ENCODE data around the gene AGRN.
"Not testable (repeated sequence)": the region's sequence is repeated elsewhere in the genome, so short reads cannot be mapped to it uniquely, and the experiment has no call there.

Gene AGRN

DNA sequence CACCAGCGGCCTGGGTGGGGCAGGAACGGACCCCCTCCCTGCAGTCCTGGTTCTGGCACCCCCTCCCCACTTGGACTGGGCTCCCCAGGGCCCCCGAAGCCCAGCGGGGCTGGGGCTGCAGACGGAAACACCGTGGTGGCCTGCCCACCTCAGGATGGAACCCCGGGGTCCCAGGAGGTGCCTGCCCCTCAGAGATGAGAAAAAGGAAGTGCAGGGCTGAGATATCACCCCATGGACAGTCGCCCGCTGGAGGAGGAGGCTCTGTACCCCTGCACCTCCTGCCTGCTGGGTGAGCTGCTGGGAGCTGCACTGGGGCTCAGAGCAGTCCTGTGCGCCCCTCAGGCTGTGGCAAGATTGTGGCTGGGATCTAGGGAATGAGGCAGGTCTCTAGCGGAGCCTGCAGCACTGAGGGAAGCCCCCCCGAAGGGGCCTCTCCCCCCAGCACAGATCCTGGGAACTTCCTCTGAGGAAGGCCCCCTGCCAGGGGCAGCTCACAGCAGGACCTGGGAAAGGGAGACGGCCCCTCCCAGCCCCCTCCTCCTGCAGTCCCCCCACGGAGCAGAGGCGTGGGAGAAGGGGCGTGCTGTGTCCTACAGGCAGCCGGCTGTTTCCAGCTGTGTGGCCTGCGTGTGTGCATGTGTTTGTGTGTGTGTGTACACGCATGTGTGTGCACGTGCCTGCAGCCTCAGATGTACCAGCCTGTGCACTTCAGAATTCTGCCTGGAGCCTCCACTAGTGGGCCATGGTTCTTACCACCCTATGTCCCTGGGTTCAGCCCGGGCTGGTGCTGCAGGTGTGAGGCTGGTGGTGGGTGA is 6.9 kb downstream of the AGRN start:
- Histone ChIP-seq H3K9ac (ENCODE audit: low read depth, low read length) (no peak overlapping the region), H3K4me1 (ENCODE audit: insufficient read depth, low read length) (peaks cover 50% of the 10 kb centered on the region), H3K36me3 (ENCODE audit: insufficient read depth, low read length) (no peaks in the 10 kb centered on the region), H3K9me3 (ENCODE audit: control insufficient read depth, insufficient read depth, low read length) (no peaks in the 10 kb centered on the region)

DNA sequence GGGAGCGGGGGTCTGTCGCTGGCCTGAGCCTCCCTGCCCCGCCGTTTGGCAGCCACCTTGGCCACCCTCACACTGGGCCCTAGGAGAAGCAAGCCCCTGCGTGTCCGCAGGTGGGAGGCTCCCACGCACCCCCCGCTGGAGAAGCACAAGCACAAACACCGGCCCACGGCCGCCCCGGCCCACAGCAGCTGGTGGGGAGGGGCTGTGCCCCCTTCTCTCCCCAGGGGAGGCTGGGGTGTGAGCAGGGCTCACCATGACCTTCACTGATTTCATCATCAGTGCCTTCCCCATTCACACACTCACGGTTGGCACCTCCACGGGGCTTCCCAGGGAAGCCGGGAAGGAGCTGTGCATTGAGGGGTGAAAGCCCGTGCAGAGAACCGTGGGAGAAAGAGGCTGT is 7.9 kb downstream of the AGRN start:
- Histone ChIP-seq H3K4me1 (ENCODE audit: insufficient read depth, low read length) (peaks cover 47% of the 10 kb centered on the region), H3K36me3 (ENCODE audit: insufficient read depth, low read length) (no peaks in the 10 kb centered on the region), H3K9me3 (ENCODE audit: control insufficient read depth, insufficient read depth, low read length) (no peaks in the 10 kb centered on the region), H3K9ac (ENCODE audit: low read depth, low read length) (no peak overlapping the region)

DNA sequence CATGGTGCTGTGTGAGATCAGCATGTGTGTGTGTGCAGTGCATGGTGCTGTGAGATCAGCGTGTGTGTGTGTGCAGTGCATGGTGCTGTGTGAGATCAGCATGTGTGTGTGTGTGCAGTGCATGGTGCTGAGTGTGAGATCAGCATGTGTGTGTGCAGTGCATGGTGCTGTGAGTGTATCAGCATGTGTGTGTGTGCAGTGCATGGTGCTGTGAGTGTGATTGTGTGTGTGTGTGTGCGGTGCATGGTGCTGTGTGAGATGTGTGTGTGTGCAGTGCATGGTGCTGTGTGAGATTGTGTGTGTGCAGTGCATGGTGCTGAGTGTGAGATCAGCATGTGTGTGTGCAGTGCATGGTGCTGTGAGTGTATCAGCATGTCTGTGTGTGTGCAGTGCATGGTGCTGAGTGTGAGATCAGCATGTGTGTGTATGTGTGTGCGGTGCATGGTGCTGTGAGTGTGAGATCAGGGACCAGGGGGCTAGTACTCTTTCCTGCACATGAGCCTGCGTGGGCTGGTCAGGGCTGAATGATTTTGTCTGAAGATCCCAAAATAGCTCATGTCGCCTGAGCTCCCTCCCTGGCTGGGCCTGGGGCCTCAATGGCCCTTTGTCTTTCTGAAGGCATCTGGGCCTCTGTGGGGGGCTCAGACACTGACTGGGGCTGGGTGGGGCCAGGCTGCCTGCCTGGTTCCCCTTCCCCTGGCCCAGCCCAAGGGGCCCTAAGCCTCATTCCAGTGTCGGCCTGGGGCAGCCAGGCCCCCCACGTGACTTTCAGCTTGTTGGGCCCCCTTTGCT is 11.1 kb downstream of the AGRN start:
- H3K36me3 ChIP-seq (ENCODE audit: insufficient read depth, low read length); H3K9me3 ChIP-seq (ENCODE audit: control insufficient read depth, insufficient read depth, low read length); H3K9ac ChIP-seq (ENCODE audit: low read depth, low read length): not testable (repeated sequence)
- H3K4me1 ChIP-seq (ENCODE audit: insufficient read depth, low read length): peaks cover 20% of the 10 kb centered on the region

DNA sequence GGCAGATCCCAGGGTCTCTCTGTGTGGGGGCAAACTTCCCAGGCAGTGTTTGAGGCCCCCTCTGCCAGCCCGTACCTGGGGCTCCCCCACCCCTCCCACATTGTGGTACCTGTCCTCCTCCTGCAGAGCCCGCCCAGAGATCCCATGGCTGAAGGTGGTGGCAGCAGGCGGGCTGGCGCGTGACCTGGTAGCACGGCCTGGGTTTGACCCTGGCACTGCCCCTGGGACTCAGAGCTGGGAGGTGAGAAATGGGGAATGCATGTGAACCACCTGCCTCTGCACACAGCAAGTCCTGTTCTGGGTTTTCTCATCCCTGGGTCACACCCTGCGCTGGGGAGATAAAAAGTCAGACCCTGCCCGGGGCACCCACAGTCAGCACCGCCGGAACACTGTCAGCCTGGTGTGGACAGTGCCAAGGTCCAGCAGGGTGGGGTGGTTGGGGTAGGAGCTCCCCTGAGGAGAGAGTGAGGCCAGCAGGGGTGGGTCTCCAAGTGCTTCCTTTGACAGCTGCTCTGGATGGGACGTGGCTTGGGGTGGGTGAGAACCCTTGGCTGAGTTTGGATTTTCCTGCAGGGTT is 11.8 kb downstream of the AGRN start:
- no peaks in the 10 kb centered on the region for H3K36me3 ChIP-seq (ENCODE audit: insufficient read depth, low read length)
- H3K4me1 ChIP-seq (ENCODE audit: insufficient read depth, low read length): peaks cover 13% of the 10 kb centered on the region
- no peaks in the 10 kb centered on the region for H3K9me3 ChIP-seq (ENCODE audit: control insufficient read depth, insufficient read depth, low read length)
- H3K9ac ChIP-seq (ENCODE audit: low read depth, low read length): no peak overlapping the region

DNA sequence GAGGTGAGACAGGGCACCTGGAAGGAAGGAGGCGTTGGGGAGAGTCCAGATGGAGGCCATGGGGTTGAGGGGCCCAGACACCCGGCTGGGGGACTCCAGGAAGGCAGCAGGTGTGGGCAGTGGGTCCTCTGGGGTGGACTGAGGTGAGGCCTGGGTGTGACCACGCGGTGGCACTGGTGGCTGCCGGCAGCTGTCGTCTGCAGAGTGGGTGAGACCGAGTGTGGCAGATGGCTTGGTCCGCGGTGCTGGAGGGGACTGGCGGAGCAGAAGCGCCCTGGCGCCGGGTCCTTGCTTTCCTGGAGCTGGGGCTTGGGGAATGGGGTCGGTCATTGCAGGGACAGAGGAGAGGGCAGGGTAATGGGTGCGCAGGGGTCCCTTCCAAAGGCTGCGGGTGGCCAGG is 12.5 kb downstream of the AGRN start:
- Histone ChIP-seq H3K4me1 (ENCODE audit: insufficient read depth, low read length) (peaks cover 12% of the 10 kb centered on the region), H3K36me3 (ENCODE audit: insufficient read depth, low read length) (no peaks in the 10 kb centered on the region), H3K9me3 (ENCODE audit: control insufficient read depth, insufficient read depth, low read length) (no peaks in the 10 kb centered on the region), H3K9ac (ENCODE audit: low read depth, low read length) (peak overlapping the region; percentile 37; the same call in 1 of the 2 replicates)

DNA sequence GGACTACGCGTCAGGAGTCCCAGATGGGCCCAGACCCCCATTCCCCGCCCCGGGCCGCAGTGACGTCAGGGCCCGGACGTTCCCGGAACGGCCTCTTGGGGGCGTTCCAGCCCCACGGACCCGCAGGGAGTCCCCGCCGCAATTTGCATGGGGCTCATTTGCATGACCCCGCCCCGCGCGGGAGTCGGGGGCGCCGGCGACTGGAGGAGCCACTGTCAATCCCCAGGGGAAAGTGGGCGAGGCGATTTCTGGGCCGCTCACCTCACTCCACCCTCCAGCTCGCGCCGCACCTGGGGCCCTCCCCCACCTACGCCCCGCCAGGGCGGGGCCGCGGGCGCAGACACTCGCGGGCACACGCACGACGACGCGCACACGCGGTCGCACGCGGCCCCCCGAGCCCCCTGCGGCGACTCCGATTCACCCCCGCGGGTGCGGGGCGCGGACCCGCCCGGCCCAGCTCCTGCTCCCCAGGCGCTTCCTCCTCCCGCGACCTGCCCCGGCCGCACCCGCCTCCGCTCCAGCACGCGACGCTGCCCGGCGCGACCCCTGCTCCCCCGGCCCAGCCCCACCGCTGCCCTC is 13.2 kb downstream of the AGRN start:
- Histone ChIP-seq H3K36me3 (ENCODE audit: insufficient read depth, low read length) (no peaks in the 10 kb centered on the region), H3K9ac (ENCODE audit: low read depth, low read length) (peak overlapping the region; percentile 63), H3K4me1 (ENCODE audit: insufficient read depth, low read length) (peaks cover 12% of the 10 kb centered on the region), H3K9me3 (ENCODE audit: control insufficient read depth, insufficient read depth, low read length) (no peaks in the 10 kb centered on the region)

DNA sequence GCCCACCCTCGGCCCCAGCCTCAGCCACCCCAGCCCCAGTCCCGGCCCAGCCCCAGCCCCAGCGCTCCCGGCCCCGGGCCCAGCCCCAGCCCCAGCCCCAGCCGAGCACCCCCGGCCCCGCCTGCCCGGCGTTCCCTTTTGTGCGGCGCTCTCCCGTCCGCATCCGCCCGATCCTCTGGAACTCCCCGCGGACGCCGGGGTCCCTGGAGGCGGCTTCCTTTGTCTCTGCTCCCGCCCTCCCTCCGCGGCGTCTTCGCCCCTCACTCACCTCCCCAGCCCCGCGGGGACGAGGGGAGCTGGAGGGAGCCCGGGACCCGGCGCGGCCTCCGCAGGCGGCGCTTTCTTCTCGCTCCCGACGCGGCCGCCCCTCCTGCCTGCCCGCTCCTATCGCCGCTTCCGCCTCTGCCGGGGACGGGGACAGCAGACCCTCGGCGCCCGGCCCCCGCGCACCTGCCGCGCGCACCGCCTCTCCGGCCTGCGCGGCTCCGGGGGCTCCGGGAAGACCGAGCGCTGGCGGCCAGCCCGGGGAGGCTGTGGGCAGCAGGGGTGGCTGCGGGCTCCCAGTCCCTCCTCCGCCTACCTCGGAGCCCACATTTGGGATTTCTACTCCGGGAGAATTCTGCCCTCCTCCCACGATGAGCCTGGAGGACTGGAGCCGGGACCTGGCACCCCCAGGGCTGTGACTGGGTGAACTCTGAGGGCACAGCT is 14.0 kb downstream of the AGRN start:
- peak overlapping the region; percentile 49 for H3K9ac ChIP-seq (ENCODE audit: low read depth, low read length)
- H3K9me3 ChIP-seq (ENCODE audit: control insufficient read depth, insufficient read depth, low read length): no peaks in the 10 kb centered on the region
- H3K4me1 ChIP-seq (ENCODE audit: insufficient read depth, low read length): peaks cover 12% of the 10 kb centered on the region
- no peaks in the 10 kb centered on the region for H3K36me3 ChIP-seq (ENCODE audit: insufficient read depth, low read length)

DNA sequence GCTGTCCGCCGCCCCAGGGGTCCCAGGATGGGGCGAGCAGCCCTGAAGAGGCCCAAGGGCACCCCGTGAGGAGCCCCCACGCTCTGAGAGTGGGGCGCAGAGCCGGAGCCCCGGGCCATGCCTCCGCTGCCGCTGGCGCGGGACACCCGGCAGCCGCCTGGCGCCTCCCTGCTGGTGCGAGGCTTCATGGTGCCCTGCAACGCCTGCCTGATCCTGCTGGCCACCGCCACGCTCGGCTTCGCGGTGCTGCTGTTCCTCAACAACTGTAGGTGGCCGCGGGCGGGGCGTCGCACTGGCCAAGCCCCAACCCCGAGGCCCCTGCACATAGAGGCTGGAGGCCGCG is 14.5 kb downstream of the AGRN start:
- Histone ChIP-seq H3K9ac (ENCODE audit: low read depth, low read length) (peak overlapping the region; percentile 49; the same call in 1 of the 2 replicates), H3K9me3 (ENCODE audit: control insufficient read depth, insufficient read depth, low read length) (no peaks in the 10 kb centered on the region), H3K36me3 (ENCODE audit: insufficient read depth, low read length) (no peaks in the 10 kb centered on the region), H3K4me1 (ENCODE audit: insufficient read depth, low read length) (peaks cover 12% of the 10 kb centered on the region)

DNA sequence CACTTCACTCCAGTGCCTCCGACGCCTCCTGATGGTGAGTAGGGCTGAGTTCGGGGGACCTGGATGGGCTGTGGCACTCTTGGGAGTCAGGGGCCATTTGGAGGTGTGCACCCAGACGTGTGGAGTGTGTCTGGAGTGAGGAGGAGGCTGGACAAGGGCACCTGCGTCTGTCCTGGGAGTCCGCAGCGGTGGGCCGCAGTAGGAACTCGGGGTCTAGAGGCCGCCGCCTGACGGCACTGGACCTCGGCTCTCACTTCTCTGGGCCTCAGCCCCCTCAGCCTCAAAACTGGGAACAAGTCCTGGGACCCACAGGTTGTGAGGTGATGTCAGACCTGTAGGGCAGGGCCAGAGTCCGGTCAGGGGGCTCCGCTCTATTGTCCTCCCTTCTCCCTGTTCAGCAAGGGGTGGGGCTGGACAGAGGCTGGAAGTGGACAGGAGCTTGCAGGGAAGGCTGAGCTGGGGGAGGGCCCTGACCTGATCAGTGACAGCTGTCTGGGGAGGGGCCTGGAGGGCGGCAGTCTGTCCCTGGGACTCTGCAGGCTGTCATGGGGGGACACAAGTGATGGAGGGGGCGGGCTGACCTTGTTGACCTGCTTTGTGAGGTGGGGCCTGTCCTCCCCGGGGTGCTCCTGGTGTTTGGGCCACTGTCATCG is 15.5 kb downstream of the AGRN start:
- Histone ChIP-seq H3K4me1 (ENCODE audit: insufficient read depth, low read length) (peaks cover 12% of the 10 kb centered on the region), H3K9me3 (ENCODE audit: control insufficient read depth, insufficient read depth, low read length) (no peaks in the 10 kb centered on the region), H3K36me3 (ENCODE audit: insufficient read depth, low read length) (no peaks in the 10 kb centered on the region), H3K9ac (ENCODE audit: low read depth, low read length) (no peak overlapping the region)

DNA sequence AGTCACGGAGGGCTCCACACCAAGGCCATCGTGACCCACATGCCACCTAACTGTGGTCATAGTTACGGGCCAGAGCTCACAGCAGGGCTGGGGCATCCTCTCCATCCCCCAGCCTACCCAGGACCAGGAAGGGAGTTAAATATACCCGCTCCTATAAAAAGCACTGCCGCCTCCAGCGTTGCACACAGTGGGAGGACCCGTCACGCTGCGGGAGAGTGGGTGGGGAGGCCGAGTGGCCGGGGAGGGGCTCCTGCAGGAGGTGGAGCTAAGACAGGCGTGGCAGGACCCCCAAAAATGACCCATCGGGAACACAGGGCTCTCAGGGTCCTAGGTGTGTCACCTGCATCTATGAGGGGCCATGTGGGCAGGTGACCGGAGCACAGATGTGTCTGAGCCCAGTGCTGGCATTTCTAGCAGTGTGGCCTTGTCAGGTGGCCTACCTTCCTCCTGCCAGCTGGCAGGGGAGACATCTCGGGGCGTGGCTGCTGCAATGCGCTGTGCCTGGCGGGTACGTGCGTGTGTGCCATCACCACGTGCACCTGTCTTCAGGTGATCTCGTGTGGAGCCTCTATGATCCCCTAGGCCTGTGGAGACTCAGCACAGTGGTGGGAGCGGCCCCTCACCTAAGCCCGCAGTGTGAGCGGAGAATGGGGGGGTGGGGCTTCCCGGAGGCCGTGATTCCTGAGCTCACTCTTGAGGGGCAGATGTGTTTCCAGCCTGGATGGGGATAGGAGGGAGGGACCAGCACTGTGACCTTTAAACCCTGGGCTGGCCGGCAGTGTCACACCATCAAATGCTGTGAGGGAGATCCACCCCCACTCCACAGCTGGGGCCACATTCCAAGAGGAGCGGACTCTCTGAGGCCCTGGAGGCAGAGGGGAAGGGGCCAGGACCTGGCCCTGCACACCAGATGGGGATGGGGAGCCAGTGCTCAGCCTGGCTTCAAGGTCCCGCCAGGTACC is 17.7 kb downstream of the AGRN start:
- Histone ChIP-seq H3K36me3 (ENCODE audit: insufficient read depth, low read length) (no peaks in the 10 kb centered on the region; the same call in 1 of the 2 replicates), H3K9me3 (ENCODE audit: control insufficient read depth, insufficient read depth, low read length) (no peaks in the 10 kb centered on the region), H3K9ac (ENCODE audit: low read depth, low read length) (no peak overlapping the region), H3K4me1 (ENCODE audit: insufficient read depth, low read length) (no peaks in the 10 kb centered on the region; the same call in 1 of the 2 replicates)

DNA sequence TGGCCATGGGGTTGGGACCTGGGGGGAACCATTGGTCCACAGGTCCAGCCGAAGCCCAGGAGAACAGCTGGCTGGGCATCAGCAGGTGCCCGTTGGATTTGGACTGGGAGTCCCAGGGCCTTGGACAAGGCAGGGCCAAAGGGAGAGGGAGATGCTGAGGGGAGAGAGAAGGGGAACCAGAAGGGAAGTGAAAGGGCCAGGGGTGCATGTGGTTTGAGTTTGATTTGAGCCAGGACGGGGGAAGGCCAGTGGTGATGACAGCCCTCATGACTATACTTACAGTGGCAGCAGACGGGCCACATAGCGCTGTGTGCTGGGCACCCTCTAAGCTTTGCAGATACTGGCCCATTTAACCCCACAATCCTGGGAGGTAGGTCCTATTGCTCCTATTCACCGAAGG is 18.8 kb downstream of the AGRN start:
- Histone ChIP-seq H3K9ac (ENCODE audit: low read depth, low read length) (no peak overlapping the region), H3K9me3 (ENCODE audit: control insufficient read depth, insufficient read depth, low read length) (no peaks in the 10 kb centered on the region), H3K36me3 (ENCODE audit: insufficient read depth, low read length) (no peaks in the 10 kb centered on the region; the same call in 1 of the 2 replicates), H3K4me1 (ENCODE audit: insufficient read depth, low read length) (no peaks in the 10 kb centered on the region; the same call in 1 of the 2 replicates)

DNA sequence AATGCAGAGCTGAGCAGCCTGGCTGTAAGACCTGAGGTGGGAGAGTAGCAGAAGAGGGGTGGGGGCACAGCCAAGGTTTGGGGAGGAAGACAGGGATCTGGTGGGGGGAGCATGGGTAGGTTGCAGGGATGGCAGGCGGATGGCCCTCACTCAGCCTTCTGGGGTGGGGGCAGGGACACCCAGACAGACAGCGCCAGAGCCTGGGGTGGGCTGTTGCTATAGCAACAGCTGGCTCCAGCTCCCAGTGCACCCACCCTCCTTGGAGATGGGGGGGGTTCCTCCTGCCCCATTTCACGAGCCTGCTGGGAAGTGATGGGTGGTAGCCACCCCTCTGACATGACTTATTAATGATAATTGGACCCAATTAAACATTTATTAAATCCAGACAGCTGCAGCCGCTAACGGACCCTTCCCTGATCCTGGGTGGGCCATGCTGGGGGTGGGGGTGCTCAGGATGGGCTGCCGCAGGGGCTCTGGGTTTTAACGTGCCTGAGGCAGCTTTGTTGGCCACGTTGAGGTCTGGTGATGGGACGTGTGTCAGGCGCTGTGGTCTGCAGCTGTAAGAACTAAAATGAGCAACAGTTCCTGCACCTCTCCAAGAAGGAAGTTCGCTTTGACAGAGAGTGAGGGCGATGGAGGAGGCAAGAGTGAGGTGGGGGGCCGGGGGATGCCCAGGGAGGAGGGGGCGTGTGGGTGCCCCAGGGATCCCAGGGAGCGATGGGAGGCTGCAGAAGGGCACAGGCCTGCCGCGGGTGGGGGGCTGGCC is 19.4 kb downstream of the AGRN start:
- Histone ChIP-seq H3K9me3 (ENCODE audit: control insufficient read depth, insufficient read depth, low read length) (no peaks in the 10 kb centered on the region), H3K36me3 (ENCODE audit: insufficient read depth, low read length) (no peaks in the 10 kb centered on the region; the same call in 1 of the 2 replicates), H3K4me1 (ENCODE audit: insufficient read depth, low read length) (no peaks in the 10 kb centered on the region; the same call in 1 of the 2 replicates), H3K9ac (ENCODE audit: low read depth, low read length) (no peak overlapping the region; the same call in 1 of the 2 replicates)
